GM12801 (cell line): ENCODE results near the gene TMEM127.

ENCODE experiments used
- TF ChIP-seq, protein P1 (sequence below): IDR thresholded peaks from one replicate; pipeline ENCODE4 v1.5.1; 2011; ENCODE audit warnings: control low read depth; ENCODE audit not compliant: insufficient read length; ENCODE audit errors: extremely low read depth

The TMEM127 gene

DNA sequence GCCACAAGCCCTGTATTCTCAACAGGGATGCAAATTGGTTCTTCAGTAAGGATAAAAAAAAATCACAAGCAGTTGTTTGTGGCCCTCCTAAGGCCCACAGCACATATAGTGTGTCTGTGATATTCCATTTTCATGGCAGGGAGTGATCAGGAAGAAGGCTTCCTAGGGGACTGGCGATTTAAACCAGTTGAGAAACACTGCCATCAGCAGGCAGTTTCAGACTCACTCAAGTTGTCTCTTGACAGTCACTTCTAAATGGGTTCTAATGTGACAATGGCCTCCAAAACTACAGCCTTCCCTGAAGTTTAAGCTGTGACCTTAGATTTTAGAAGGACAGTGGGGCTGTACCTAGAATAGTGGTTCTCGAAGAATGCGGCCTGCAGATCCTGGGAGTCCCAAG is 6.2 kb upstream of the TMEM127 start:
- TF ChIP-seq, protein P1, sequence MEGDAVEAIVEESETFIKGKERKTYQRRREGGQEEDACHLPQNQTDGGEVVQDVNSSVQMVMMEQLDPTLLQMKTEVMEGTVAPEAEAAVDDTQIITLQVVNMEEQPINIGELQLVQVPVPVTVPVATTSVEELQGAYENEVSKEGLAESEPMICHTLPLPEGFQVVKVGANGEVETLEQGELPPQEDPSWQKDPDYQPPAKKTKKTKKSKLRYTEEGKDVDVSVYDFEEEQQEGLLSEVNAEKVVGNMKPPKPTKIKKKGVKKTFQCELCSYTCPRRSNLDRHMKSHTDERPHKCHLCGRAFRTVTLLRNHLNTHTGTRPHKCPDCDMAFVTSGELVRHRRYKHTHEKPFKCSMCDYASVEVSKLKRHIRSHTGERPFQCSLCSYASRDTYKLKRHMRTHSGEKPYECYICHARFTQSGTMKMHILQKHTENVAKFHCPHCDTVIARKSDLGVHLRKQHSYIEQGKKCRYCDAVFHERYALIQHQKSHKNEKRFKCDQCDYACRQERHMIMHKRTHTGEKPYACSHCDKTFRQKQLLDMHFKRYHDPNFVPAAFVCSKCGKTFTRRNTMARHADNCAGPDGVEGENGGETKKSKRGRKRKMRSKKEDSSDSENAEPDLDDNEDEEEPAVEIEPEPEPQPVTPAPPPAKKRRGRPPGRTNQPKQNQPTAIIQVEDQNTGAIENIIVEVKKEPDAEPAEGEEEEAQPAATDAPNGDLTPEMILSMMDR, result no peak

DNA sequence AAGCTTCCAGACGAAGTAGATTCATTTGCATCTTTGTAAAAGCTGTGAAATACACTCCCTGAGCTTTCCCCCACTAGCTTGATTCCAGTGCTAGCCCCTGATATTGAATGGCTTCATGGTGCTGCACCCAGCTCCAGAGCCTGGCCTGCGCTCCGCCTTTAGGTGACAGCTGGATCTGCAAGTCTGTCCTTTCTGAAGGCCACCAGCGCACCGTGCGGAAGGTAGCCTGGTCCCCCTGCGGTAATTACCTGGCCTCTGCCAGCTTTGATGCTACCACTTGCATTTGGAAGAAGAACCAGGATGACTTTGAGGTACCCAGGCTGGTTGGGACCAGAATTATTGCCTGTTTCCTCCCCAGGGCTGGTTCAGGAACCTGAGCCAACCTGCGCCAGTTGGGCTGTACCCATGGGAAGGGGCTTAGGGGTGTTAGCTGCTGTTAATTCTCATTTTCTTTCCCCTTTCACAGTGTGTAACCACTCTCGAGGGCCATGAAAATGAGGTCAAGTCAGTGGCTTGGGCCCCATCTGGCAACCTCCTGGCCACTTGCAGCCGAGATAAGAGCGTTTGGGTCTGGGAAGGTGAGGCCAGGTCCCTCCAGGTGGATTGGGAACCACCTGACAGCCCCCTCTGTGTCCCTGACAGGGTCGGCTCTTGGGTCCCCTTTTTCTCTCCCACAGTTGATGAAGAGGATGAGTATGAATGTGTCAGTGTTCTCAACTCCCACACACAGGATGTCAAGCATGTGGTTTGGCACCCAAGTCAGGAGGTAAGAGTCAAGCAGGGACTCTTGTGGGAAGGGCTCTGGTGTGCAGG is 1.6 kb upstream of the TMEM127 start:
- TF ChIP-seq, protein P1, result no peak

DNA sequence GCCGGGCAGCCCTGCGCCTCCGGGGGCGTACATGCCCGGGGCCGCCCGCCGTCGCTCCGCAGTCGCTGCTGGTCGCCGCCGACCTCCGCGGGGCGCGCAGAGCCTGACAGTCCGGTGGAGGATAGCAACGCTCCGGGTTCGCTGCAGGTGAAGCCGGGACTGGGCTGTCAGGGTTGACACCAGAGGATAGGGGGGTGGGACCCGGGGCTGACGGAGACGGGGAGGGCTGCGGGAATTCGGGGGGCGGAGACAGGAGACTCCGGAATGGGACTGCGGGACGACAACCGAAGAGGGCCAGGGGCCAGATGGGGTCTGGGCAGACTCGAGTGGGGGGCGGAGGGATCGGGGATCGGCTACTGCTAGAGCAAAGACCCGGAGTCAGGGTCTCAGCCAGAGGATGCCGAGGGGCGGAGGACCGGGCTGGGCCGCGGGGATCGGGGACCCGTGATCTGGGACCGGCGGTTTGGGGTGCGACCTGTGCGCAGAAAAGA is 403 bp downstream of the TMEM127 start:
- TF ChIP-seq, protein P1, result no peak

DNA sequence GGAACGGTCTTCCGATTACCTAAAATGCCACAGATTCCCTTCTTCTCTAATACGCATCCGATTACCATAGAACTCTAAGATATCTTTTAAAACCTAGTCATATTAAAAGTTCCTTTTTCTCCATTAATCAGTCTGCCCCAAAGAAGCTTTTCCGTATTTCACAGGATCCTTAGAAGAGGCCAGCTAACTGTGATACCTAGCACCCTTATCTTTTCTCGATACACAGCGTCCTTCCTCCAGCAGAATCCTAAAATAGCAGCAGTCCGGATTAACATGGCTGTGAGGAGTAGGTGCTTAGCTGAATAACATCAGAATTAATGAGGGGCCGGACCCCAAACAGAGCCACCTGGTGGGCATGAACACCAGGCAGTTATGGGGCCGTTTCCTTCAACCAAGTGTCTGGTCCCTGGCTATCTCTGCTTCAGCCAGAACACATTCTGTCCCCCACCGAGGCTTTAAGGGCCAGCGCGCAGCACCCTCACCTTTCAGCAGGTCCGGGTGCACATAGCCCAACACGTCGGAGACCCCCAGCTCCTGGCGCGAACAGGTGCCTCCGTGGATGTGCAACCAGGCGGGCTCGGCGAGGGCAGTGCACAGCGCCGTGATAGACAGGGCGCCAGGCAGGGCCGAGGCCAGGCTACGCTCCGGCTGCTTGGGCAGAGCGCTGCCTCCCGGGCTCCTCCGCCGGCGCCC is 995 bp downstream of the TMEM127 start:
- TF ChIP-seq, protein P1, result no peak

DNA sequence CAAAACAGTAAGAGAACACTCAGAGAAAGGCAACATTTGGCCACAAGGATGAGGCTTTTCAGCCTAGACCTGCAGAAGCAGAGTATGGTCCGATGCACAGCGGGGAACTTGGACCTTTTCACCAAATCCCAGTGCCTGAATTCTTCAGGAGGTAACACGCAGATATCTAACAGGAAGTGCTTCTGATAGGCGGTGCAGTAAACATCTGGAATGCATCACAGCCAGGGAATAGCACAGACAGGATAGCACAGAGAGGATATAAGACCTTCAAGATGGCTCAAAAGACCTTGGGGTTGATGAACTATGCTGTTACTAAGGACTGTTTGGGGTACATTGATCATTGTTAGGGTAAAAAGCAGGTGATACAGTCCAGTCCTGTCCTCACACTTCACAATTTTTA is 1.7 kb downstream of the TMEM127 start:
- TF ChIP-seq, protein P1, result no peak

DNA sequence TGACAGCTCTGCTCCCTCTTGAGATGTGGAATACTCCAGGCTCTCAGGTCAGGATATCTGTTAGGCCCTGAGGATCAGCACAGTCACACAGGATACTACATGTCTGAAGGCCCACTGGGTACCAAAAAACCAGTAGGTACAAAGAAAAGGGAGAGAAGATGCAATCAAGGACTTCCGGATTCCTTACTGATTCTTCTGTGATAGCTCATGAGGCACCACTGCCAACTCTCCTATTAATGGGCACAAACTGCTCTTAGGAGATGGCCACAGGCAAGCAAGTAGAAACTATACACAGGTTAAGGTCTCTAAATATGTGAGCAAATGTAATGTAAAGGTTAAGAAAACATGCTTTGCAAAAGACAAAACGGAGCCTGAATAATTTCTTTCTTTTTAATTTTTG is 3.5 kb downstream of the TMEM127 start:
- TF ChIP-seq, protein P1, result no peak

DNA sequence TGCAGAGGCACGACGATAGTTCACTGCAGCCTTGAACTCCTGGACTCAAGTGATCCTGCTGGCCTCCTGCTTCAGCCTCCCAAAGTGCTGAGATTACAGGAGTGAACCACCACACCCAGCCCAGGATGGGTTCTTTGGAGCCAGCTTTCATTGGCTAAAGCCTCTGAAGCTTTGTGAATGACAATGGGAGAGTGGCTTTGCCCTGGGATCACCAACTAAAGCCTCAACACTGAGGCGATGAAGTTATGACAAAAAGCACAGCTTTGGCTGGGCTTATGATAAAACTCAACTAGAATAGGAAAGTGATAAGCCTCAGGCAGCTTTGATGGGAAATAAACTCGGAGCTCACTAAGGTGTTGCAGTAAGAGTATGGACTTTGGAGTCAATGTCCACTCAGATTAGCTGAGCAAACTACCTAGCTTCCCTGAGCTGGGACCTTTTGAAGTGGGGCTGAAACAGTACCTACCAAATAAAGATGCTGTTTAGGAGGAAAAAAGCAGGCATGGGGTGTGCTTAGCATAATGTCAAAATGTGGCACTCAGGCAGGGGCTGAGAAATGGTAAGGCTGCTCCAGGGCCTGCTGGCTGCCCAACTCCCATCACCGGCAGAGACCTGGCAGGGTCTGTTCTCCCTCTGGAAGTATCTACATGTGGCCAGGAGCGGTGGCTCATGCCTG is 4.3 kb downstream of the TMEM127 start:
- TF ChIP-seq, protein P1, result no peak
